ENCODE data around the gene CAMTA1.
"Not testable (repeated sequence)": the region's sequence is repeated elsewhere in the genome, so short reads cannot be mapped to it uniquely, and the experiment has no call there.

CAMTA1 gene

DNA sequence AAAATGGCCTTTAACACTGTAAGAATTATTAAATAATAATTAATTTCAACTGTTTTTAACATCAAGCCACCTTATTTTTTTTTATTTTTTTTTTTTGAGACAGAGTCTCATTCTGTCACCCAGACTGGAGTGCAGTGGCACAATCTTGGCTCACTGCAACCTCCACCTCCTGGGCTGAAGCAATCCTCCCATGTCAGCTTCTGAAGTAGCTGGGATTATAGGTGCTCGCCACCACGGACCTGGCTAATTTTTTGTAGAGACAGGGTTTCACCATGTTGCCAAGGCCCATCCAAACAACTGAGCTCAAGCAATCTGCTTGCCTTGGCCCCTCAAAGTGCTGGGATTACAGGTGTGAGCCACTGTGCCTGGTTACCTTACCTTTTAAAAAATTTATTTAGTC lies 46.8 kb downstream of the CAMTA1 start:
- H3K27ac ChIP-seq (ENCODE audit: low read length); H3K27me3 ChIP-seq (ENCODE audit: control insufficient read depth, insufficient read depth, low read length); H3K9ac ChIP-seq (ENCODE audit: low read length); H3K4me1 ChIP-seq (ENCODE audit: control insufficient read depth, low read depth, low read length); H3K36me3 ChIP-seq (ENCODE audit: control insufficient read depth, low read depth, low read length); H3K9me3 ChIP-seq (ENCODE audit: control insufficient read depth, low read depth, low read length); H3K4me3 ChIP-seq (ENCODE audit: low read length): not testable (repeated sequence)

DNA sequence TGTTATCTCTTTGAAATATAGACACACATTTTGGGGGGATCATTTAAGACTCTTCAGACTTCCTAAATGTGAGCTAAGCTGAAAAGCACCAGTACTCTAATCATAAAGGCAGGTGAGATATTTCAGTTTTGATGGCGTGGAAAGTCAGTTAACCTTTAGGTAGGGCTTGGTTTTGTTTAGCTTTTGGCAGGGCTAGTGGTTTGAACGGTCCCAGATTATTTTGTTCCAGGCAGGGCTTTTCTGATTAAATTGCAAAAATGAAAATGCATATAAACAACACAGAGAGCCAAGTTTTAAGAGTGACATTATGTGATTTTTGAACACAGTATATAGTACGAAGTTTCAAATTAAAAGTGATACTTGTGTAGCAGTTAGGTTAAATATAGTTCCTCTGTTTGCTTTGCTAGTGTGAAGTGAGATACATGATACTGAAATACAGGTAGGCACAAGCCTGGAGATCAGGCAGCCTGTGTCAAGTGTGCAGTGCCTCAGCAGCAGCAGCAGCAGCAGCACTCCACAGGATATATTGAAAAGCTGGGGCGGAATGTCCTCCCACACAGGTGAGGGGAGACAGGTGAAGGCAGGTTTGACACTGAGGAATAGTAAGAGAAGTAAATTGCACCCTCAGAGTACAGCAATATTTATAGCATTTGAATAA lies 47.4 kb downstream of the CAMTA1 start:
- Histone ChIP-seq H3K9me3 (ENCODE audit: control insufficient read depth, low read depth, low read length) (no peaks in the 10 kb centered on the region), H3K9ac (ENCODE audit: low read length) (no peak overlapping the region), H3K36me3 (ENCODE audit: control insufficient read depth, low read depth, low read length) (no peaks in the 10 kb centered on the region), H3K4me1 (ENCODE audit: control insufficient read depth, low read depth, low read length) (no peaks in the 10 kb centered on the region), H3K4me3 (ENCODE audit: low read length) (no peak overlapping the region), H3K27me3 (ENCODE audit: control insufficient read depth, insufficient read depth, low read length) (no peaks in the 10 kb centered on the region), H3K27ac (ENCODE audit: low read length) (no peak overlapping the region)

DNA sequence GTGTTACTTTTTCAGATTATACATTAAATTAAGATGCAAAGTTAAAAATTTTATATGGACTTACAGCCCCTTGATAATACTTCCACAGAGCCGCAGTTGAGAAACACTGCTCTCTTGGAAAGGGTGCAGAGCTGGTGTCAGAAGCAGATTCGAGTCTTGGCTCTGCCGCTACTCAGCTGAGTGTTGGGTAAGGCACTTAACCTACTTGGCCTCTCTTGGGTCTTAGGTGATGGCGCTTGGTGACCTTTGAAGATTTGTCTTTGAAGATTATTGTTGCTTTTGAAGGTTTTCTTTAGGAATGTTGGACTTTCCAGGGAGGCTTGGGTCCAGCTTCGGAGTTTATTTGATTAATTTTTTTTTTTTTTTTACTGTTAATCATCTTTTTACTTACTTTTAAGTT lies 48.5 kb downstream of the CAMTA1 start:
- H3K27ac ChIP-seq (ENCODE audit: low read length), result no peak overlapping the region
- H3K9ac ChIP-seq (ENCODE audit: low read length), result no peak overlapping the region
- no peaks in the 10 kb centered on the region for H3K9me3 ChIP-seq (ENCODE audit: control insufficient read depth, low read depth, low read length)
- H3K36me3 ChIP-seq (ENCODE audit: control insufficient read depth, low read depth, low read length), result no peaks in the 10 kb centered on the region
- H3K4me3 ChIP-seq (ENCODE audit: low read length), result no peak overlapping the region
- H3K4me1 ChIP-seq (ENCODE audit: control insufficient read depth, low read depth, low read length), result no peaks in the 10 kb centered on the region
- no peaks in the 10 kb centered on the region for H3K27me3 ChIP-seq (ENCODE audit: control insufficient read depth, insufficient read depth, low read length)

DNA sequence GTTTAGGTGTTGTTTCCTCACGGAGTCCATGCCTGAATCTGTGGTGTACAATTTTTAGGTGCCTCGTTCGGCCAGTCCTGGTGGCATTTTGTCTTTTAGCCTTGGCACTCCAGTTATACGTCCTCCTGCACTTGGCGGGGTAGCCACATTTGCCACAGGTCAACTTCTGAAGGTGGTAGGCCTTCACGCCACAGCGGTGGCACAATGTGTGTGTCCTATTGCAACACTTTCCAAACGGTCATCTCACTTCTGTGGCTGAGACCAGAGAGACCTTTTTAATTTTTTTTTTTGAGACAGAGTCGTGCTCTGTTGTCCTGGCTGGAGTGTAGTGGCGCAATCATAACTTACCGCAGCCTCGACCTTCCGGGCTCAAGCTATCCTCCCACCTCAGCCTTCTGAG lies 49.1 kb downstream of the CAMTA1 start:
- Histone ChIP-seq H3K4me3 (ENCODE audit: low read length) (no peak overlapping the region), H3K36me3 (ENCODE audit: control insufficient read depth, low read depth, low read length) (no peaks in the 10 kb centered on the region), H3K9ac (ENCODE audit: low read length) (no peak overlapping the region), H3K4me1 (ENCODE audit: control insufficient read depth, low read depth, low read length) (no peaks in the 10 kb centered on the region), H3K9me3 (ENCODE audit: control insufficient read depth, low read depth, low read length) (no peaks in the 10 kb centered on the region), H3K27me3 (ENCODE audit: control insufficient read depth, insufficient read depth, low read length) (no peaks in the 10 kb centered on the region), H3K27ac (ENCODE audit: low read length) (no peak overlapping the region)

DNA sequence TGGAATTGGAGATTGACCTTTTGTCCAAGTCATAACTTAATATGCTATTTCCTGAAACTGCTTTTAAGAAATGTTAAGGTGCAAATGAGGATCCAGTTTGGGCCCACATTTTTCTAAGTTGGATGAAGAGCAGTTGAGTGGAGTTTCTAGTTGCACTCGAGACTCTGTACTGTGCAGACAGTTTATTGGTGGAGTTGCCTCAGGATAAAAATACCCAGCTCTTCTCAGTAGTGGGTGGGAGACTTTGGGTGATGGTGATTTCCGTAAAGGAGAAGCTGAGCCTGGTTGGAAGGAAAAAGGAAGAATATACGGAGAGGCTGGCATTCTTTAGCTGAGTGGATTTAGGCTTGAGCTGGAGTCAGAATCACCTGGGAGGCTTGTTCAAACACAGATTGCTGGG lies 49.9 kb downstream of the CAMTA1 start:
- Histone ChIP-seq H3K27ac (ENCODE audit: low read length) (no peak overlapping the region), H3K36me3 (ENCODE audit: control insufficient read depth, low read depth, low read length) (no peaks in the 10 kb centered on the region), H3K27me3 (ENCODE audit: control insufficient read depth, insufficient read depth, low read length) (no peaks in the 10 kb centered on the region), H3K9me3 (ENCODE audit: control insufficient read depth, low read depth, low read length) (no peaks in the 10 kb centered on the region), H3K4me3 (ENCODE audit: low read length) (no peak overlapping the region), H3K4me1 (ENCODE audit: control insufficient read depth, low read depth, low read length) (no peaks in the 10 kb centered on the region), H3K9ac (ENCODE audit: low read length) (no peak overlapping the region)

DNA sequence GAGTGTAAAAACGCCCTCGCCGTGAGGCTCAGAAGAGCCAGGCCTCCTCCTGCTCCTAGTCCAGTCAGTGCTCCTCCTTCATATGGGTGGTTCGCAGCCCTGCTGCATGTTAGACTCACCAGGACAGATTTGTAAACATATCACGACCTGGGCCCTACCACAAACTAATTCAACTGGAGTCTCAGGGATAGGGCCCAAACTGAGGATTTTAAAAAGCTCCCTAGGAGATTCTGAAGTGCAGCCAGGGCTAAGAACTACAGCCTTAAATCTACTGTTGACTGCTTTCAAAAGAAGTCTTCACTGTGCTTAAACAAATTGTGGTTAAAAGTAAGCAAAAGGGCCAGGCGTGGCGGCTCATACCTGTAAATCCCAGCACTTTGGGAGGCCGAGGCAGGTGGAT lies 57.0 kb downstream of the CAMTA1 start:
- H3K36me3 ChIP-seq (ENCODE audit: control insufficient read depth, low read depth, low read length), result no peaks in the 10 kb centered on the region

DNA sequence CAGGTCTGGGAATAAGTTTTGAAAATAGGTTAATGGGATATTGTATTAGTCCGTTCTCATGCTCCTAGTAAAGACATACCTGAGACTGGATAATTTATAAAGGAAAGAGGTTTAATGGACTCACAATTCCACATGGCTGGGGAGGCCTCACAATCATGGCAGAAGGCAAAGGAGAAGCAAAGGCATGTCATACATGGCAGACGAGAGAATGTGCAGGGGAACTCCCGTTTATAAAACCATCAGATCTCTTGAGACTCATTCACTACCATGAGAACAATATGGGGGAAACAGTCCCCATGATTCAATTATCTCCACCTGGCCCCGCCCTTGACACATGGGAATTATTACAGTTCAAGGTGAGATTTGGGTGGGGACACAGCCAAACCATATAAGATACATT lies 60.5 kb downstream of the CAMTA1 start:
- not testable (repeated sequence) for H3K27me3 ChIP-seq (ENCODE audit: control insufficient read depth, insufficient read depth, low read length); H3K36me3 ChIP-seq (ENCODE audit: control insufficient read depth, low read depth, low read length); H3K9ac ChIP-seq (ENCODE audit: low read length); H3K4me1 ChIP-seq (ENCODE audit: control insufficient read depth, low read depth, low read length); H3K9me3 ChIP-seq (ENCODE audit: control insufficient read depth, low read depth, low read length); H3K27ac ChIP-seq (ENCODE audit: low read length); H3K4me3 ChIP-seq (ENCODE audit: low read length)

More for the DNA sequence above, 57.0 kb downstream of the CAMTA1 start:
- H3K4me1 ChIP-seq (ENCODE audit: control insufficient read depth, low read depth, low read length), result no peaks in the 10 kb centered on the region
- H3K9me3 ChIP-seq (ENCODE audit: control insufficient read depth, low read depth, low read length), result no peaks in the 10 kb centered on the region
- H3K27ac ChIP-seq (ENCODE audit: low read length), result no peak overlapping the region
- no peak overlapping the region for H3K9ac ChIP-seq (ENCODE audit: low read length)
- no peaks in the 10 kb centered on the region for H3K27me3 ChIP-seq (ENCODE audit: control insufficient read depth, insufficient read depth, low read length)
- H3K4me3 ChIP-seq (ENCODE audit: low read length), result no peak overlapping the region

DNA sequence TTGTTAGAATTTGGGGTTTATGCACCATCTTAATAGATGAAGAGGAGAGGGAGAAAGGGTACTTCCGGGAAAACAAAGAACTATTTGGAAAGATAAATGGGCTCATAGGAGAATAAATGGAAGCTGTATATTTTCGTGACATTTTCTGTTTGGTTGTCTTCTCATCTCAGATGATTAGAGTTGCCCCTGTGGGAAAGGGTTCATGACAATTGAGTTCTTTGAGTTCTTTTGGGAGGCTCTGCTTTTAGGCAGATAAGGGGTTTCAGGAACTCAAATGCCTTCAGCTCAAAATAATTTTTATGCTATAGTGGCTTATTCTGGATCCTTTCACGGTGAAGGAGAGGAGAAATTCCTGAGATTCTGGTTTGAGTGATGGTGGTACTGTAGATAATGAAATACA lies 63.6 kb downstream of the CAMTA1 start:
- H3K9me3 ChIP-seq (ENCODE audit: control insufficient read depth, low read depth, low read length), result no peaks in the 10 kb centered on the region
- H3K36me3 ChIP-seq (ENCODE audit: control insufficient read depth, low read depth, low read length), result no peaks in the 10 kb centered on the region
- H3K4me3 ChIP-seq (ENCODE audit: low read length), result no peak overlapping the region
- H3K27ac ChIP-seq (ENCODE audit: low read length), result no peak overlapping the region
- no peaks in the 10 kb centered on the region for H3K27me3 ChIP-seq (ENCODE audit: control insufficient read depth, insufficient read depth, low read length)
- no peaks in the 10 kb centered on the region for H3K4me1 ChIP-seq (ENCODE audit: control insufficient read depth, low read depth, low read length)
- H3K9ac ChIP-seq (ENCODE audit: low read length), result no peak overlapping the region

DNA sequence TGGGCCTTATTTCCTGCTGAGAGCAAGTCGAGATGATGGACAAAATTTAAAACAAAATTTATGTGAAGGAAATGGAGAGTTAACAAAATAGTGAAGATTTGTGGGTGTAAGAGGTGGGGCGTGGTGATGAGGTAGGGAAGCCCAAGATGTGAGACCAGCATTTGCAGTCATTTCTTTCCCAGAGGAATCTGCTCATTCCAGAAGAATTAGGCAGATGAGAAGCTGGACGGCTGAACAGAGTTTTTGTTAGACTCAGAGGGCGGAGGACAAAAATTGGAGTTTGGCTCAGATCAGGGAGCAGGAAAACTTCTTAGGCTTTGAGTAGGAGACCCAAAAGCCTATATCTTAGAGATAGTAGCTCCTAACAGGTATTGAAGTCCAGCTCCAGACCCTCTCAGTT lies 65.3 kb downstream of the CAMTA1 start:
- no peaks in the 10 kb centered on the region for H3K36me3 ChIP-seq (ENCODE audit: control insufficient read depth, low read depth, low read length)
- no peak overlapping the region for H3K27ac ChIP-seq (ENCODE audit: low read length)
- H3K4me3 ChIP-seq (ENCODE audit: low read length), result no peak overlapping the region
- H3K4me1 ChIP-seq (ENCODE audit: control insufficient read depth, low read depth, low read length), result no peaks in the 10 kb centered on the region
- H3K9me3 ChIP-seq (ENCODE audit: control insufficient read depth, low read depth, low read length), result no peaks in the 10 kb centered on the region
- no peaks in the 10 kb centered on the region for H3K27me3 ChIP-seq (ENCODE audit: control insufficient read depth, insufficient read depth, low read length)
- no peak overlapping the region for H3K9ac ChIP-seq (ENCODE audit: low read length)

DNA sequence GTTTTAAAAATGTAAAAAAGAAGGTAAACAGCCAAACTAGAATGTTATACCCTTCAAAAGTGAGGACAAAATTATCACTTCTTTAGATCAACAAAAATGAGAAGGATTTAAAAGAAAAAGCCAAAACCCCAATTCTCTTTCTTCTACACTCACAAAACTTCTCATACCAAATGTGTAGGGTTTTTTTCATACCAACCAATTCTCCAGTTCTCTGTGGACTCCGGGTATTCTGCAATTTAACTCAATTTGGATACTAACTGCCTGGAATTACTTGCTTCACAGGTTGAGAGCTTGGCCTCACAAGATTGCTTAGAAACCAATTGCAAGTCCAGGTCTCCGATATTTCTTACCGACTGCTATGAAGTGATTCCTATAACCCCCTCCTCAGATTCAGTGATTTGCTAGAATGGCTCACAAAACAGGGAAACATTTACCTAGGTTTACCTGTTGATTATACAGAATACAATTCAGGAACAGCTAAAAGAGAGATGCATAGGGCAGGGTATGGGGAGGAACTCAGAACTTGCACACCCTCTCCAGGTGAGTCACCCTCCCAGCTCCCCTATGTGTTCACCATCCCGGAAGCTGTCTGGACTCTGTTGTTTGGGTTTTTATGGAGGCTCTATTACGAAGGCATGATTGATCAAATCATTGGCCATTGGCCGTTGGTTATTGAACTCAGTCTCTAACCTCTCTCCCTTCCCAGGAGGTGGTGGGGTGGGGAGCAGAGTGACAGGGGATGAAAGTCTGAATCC lies 67.1 kb downstream of the CAMTA1 start:
- no peaks in the 10 kb centered on the region for H3K36me3 ChIP-seq (ENCODE audit: control insufficient read depth, low read depth, low read length)
- no peaks in the 10 kb centered on the region for H3K4me1 ChIP-seq (ENCODE audit: control insufficient read depth, low read depth, low read length)
- H3K9ac ChIP-seq (ENCODE audit: low read length), result no peak overlapping the region
- H3K4me3 ChIP-seq (ENCODE audit: low read length), result no peak overlapping the region
- no peak overlapping the region for H3K27ac ChIP-seq (ENCODE audit: low read length)
- no peaks in the 10 kb centered on the region for H3K27me3 ChIP-seq (ENCODE audit: control insufficient read depth, insufficient read depth, low read length)
- H3K9me3 ChIP-seq (ENCODE audit: control insufficient read depth, low read depth, low read length), result no peaks in the 10 kb centered on the region

DNA sequence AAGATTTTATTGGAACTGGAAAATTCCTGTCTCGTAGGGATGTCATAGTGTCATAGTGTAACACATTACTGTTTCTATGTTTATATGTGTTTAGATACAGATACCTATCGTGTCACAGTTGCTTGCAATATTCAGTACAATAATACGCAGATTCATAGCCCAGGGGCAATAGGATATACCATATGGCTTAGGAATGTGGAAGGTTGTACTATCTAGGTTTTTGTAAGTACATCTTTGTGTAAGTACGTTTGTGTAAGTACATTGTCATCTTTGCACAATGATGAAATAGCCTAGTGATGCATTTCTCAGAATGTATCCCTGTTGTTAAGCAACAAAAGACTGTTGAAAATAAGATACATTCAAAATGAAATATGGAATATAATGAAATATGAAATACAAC lies 68.9 kb downstream of the CAMTA1 start:
- H3K36me3 ChIP-seq (ENCODE audit: control insufficient read depth, low read depth, low read length), result no peaks in the 10 kb centered on the region
- H3K27ac ChIP-seq (ENCODE audit: low read length), result no peak overlapping the region
- no peak overlapping the region for H3K4me3 ChIP-seq (ENCODE audit: low read length)
- no peaks in the 10 kb centered on the region for H3K9me3 ChIP-seq (ENCODE audit: control insufficient read depth, low read depth, low read length)
- no peaks in the 10 kb centered on the region for H3K27me3 ChIP-seq (ENCODE audit: control insufficient read depth, insufficient read depth, low read length)
- peaks cover under 1% of the 10 kb centered on the region for H3K4me1 ChIP-seq (ENCODE audit: control insufficient read depth, low read depth, low read length)
- H3K9ac ChIP-seq (ENCODE audit: low read length), result no peak overlapping the region

DNA sequence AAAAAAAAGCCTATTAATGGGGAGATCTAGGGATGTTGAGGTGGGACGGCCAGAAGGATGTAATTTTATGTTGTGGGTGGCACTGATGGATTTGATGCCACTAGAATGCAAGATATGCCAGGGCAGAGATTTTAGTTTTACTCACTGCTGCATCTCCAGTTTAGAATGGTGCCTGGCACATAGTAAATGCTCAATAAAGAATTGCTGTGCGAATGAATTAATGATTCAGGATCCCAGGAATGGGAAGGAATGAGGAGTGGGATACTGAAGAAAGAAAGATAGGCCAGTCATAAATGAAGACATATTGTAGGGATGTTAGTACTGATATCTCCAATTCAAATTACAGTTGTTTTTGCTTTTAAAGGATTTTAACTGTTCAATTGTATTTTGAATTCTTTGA lies 72.6 kb downstream of the CAMTA1 start:
- Histone ChIP-seq H3K4me3 (ENCODE audit: low read length) (no peak overlapping the region), H3K4me1 (ENCODE audit: control insufficient read depth, low read depth, low read length) (peaks cover 12% of the 10 kb centered on the region), H3K9me3 (ENCODE audit: control insufficient read depth, low read depth, low read length) (no peaks in the 10 kb centered on the region), H3K9ac (ENCODE audit: low read length) (no peak overlapping the region), H3K36me3 (ENCODE audit: control insufficient read depth, low read depth, low read length) (no peaks in the 10 kb centered on the region), H3K27ac (ENCODE audit: low read length) (no peak overlapping the region), H3K27me3 (ENCODE audit: control insufficient read depth, insufficient read depth, low read length) (no peaks in the 10 kb centered on the region)
